H1 (cell line): Measurements from ENCODE around the gene PLXND1. TPM values are rescaled to one million over a fixed set of nuclear protein-coding genes. Genes with fewer than 3 reads are reported as not detected.
A peak's percentile ranks its signal among the peaks of the same experiment; 100 is the strongest.

Experiments used
- CTCF ChIA-PET: fragments of 300-600 bp; sonication (Branson Sonifier 250); formaldehyde crosslinking; loops from one replicate; lab custom pipeline; 2021; ENCODE audit not compliant: partially characterized antibody; lab: Charles Lee
- POLR2A ChIA-PET: fragments of 300-600 bp; sonication (Branson Sonifier 250); formaldehyde crosslinking; loops from one replicate; lab custom pipeline; 2021; ENCODE audit warnings: inconsistent platforms; ENCODE audit not compliant: partially characterized antibody; lab: Charles Lee
- DNase-seq, 2 experiments: peaks; one replicate each; pipeline versions ENCODE4 v3.0.0 to v3.0.0-alpha.2; 2010 to 2022; ENCODE audit warnings: low spot score in 2 of 2, low read depth in 1 of 2, mixed read lengths in 1 of 2
- FAIRE-seq: peaks from 2 replicates; lab custom pipeline; 2011; peaks lifted over from hg19 to GRCh38; lab: Jason Lieb, UNC
- H2AFZ ChIP-seq: 2 replicates; pipeline ENCODE4 v1.8.1; 2012; ENCODE audit warnings: low read length, inconsistent platforms
- H2AK5ac ChIP-seq: 2 replicates; pipeline ENCODE4 v1.6.1; 2013; ENCODE audit warnings: low read depth, low read length
- H2BK120ac ChIP-seq: replicated peaks from 2 replicates; pipeline ENCODE3; 2013; ENCODE audit warnings: low read depth, low read length, inconsistent platforms
- H2BK12ac ChIP-seq: 2 replicates; pipeline ENCODE4 v1.6.1; 2013; ENCODE audit warnings: low read depth, low read length
- H2BK15ac ChIP-seq: 2 replicates; pipeline ENCODE4 v1.6.1; 2013; ENCODE audit warnings: low read length
- H2BK20ac ChIP-seq: 2 replicates; pipeline ENCODE4 v1.6.1; 2013; ENCODE audit warnings: low read length
- H2BK5ac ChIP-seq: 2 replicates; pipeline ENCODE4 v1.6.1; 2013; ENCODE audit warnings: low read depth, low read length
- H3K14ac ChIP-seq: 2 replicates; pipeline ENCODE4 v1.6.1; 2013; ENCODE audit warnings: inconsistent platforms; ENCODE audit not compliant: insufficient read length
- H3K18ac ChIP-seq: 2 replicates; pipeline ENCODE4 v1.6.1; 2013; ENCODE audit warnings: low read length; ENCODE audit errors: extremely low read depth
- H3K23ac ChIP-seq: 2 replicates; pipeline ENCODE4 v1.6.1; 2013; ENCODE audit warnings: inconsistent platforms; ENCODE audit not compliant: insufficient read length
- H3K23me2 ChIP-seq: 2 replicates; pipeline ENCODE4 v1.6.1; 2013; ENCODE audit warnings: low read depth, low read length
- H3K27ac ChIP-seq: 2 replicates; pipeline ENCODE4 v1.6.1; 2011; ENCODE audit warnings: low read depth, low read length, inconsistent platforms
- H3K27me3 ChIP-seq, 4 experiments: replicated peaks in 1 of 4; 1 replicate in 1 of 4; 2 replicates in 3 of 4; pipeline versions ENCODE4 v1.6.1 to v1.8.1; 2011 to 2013; ENCODE audit warnings: low read length in 3 of 4, mild to moderate bottlenecking in 3 of 4, inconsistent platforms in 2 of 4, mixed read lengths in 2 of 4, moderate library complexity in 1 of 4; ENCODE audit not compliant: control insufficient read depth in 3 of 4, insufficient read depth in 3 of 4; ENCODE audit errors: extremely low read depth in 1 of 4
- H3K36me3 ChIP-seq, 4 experiments: 2 replicates each; pipeline versions ENCODE4 v1.6.1 to v1.8.1; 2011 to 2013; ENCODE audit warnings: mild to moderate bottlenecking in 4 of 4, low read length in 3 of 4, moderate library complexity in 2 of 4, control low read depth in 1 of 4, inconsistent platforms in 1 of 4; ENCODE audit not compliant: insufficient read depth in 4 of 4, control insufficient read depth in 2 of 4
- H3K4ac ChIP-seq: replicated peaks from 2 replicates; pipeline ENCODE3; 2013; ENCODE audit warnings: low read length, low read depth, mixed read lengths, inconsistent platforms; ENCODE audit not compliant: insufficient read length
- H3K4me1 ChIP-seq, 4 experiments: replicated peaks in 1 of 4; 1 replicate in 1 of 4; 2 replicates in 3 of 4; pipeline versions ENCODE4 v1.6.1 to v1.8.1; 2011 to 2013; ENCODE audit warnings: low read length in 3 of 4, inconsistent platforms in 2 of 4, mixed read lengths in 1 of 4; ENCODE audit not compliant: insufficient read depth in 4 of 4, control insufficient read depth in 3 of 4
- H3K4me2 ChIP-seq, 2 experiments: 2 replicates each; pipeline versions ENCODE4 v1.6.1 to v1.8.1; 2011 to 2013; ENCODE audit warnings: low read depth in 2 of 2, low read length in 2 of 2, control low read depth in 1 of 2, inconsistent platforms in 1 of 2, mild to moderate bottlenecking in 1 of 2; ENCODE audit not compliant: insufficient read depth in 1 of 2
- H3K4me3 ChIP-seq, 4 experiments: fragments of 200-600, 300-600 bp in 1 of 4; sonication (generic), shearing (Covaris generic), sonication (Bioruptor Twin) in 1 of 4; 2 replicates each; pipeline versions ENCODE4 v1.5.1 to v1.8.1; 2011 to 2016; ENCODE audit warnings: low read length in 4 of 4, low read depth in 3 of 4, control low read depth in 2 of 4, inconsistent platforms in 2 of 4, mild to moderate bottlenecking in 2 of 4, mixed read lengths in 1 of 4, moderate library complexity in 1 of 4; ENCODE audit not compliant: insufficient read depth in 2 of 4; ENCODE audit errors: extremely low read depth in 1 of 4
- H3K56ac ChIP-seq: replicated peaks from 2 replicates; pipeline ENCODE3; 2013; ENCODE audit warnings: low read depth, mild to moderate bottlenecking, mixed read lengths, low read length, inconsistent platforms; ENCODE audit not compliant: insufficient read length
- H3K79me1 ChIP-seq: 2 replicates; pipeline ENCODE4 v1.6.1; 2013; ENCODE audit warnings: low read depth, low read length, control low read depth
- H3K79me2 ChIP-seq, 2 experiments: 2 replicates each; pipeline versions ENCODE4 v1.6.1 to v1.8.1; 2012 to 2013; ENCODE audit warnings: low read length in 2 of 2, mild to moderate bottlenecking in 2 of 2, inconsistent platforms in 1 of 2; ENCODE audit not compliant: insufficient read depth in 2 of 2, control insufficient read depth in 1 of 2
- H3K9ac ChIP-seq, 4 experiments: replicated peaks in 1 of 4; 1 replicate in 1 of 4; 2 replicates in 3 of 4; pipeline versions ENCODE4 v1.6.1 to v1.8.1; 2011 to 2013; ENCODE audit warnings: low read depth in 3 of 4, low read length in 3 of 4, control low read depth in 2 of 4, mild to moderate bottlenecking in 2 of 4, moderate library complexity in 2 of 4, inconsistent platforms in 1 of 4; ENCODE audit errors: extremely low read depth in 1 of 4
- H3K9me3 ChIP-seq, 2 experiments: 2 replicates each; pipeline versions ENCODE4 v1.6.1 to v1.8.1; 2012 to 2013; ENCODE audit warnings: mild to moderate bottlenecking in 2 of 2, moderate library complexity in 2 of 2, control low read depth in 1 of 2, inconsistent platforms in 1 of 2, low read depth in 1 of 2, low read length in 1 of 2, mixed read lengths in 1 of 2; ENCODE audit not compliant: insufficient read depth in 2 of 2
- H4K20me1 ChIP-seq, 2 experiments: replicated peaks in 1 of 2; 2 replicates each; pipeline versions ENCODE3 to v1.8.1; 2011 to 2013; ENCODE audit warnings: inconsistent platforms in 2 of 2, low read length in 2 of 2, mild to moderate bottlenecking in 1 of 2; ENCODE audit not compliant: insufficient read depth in 2 of 2, control insufficient read depth in 1 of 2
- H4K5ac ChIP-seq: 2 replicates; pipeline ENCODE4 v1.6.1; 2013; ENCODE audit warnings: low read length, low read depth, mixed read lengths, inconsistent platforms; ENCODE audit not compliant: insufficient read length
- H4K8ac ChIP-seq: 2 replicates; pipeline ENCODE4 v1.8.0; 2013; ENCODE audit warnings: mild to moderate bottlenecking, moderate library complexity, low read length, inconsistent platforms; ENCODE audit not compliant: insufficient read depth; ENCODE audit errors: extremely low read depth
- H4K91ac ChIP-seq: replicated peaks from 2 replicates; pipeline ENCODE3; 2013; ENCODE audit warnings: low read length, mixed read lengths, inconsistent platforms; ENCODE audit not compliant: insufficient read length
- CEBPB ChIP-seq: IDR thresholded peaks from 2 replicates; pipeline ENCODE4 v1.6.1; 2012; ENCODE audit warnings: low read depth, low read length
- MAX ChIP-seq: IDR thresholded peaks from 2 replicates; pipeline ENCODE4 v1.6.1; 2012; ENCODE audit warnings: inconsistent platforms
- SAP30 ChIP-seq: fragments of 300-600 bp; sonication (generic); IDR thresholded peaks from 2 replicates; pipeline ENCODE4 v1.7.1; 2012; ENCODE audit warnings: low read length, moderate library complexity, mild to moderate bottlenecking, inconsistent platforms; ENCODE audit not compliant: insufficient read depth, insufficient replicate concordance
- SIRT6 ChIP-seq: IDR thresholded peaks from one replicate; pipeline ENCODE4 v1.7.1; 2012; ENCODE audit warnings: low read length, inconsistent platforms
- SP1 ChIP-seq: IDR thresholded peaks from 2 replicates; pipeline ENCODE4 v1.6.1; 2011; ENCODE audit warnings: low read depth, low read length
- WGBS, 2 experiments: shearing (Covaris generic) in 1 of 2; methylation state at CpG; one replicate each; pipeline versions ENCODE4 v1.1.6 to v1.1.7; 2013 to 2015; ENCODE audit warnings: low lambda C conversion rate in 2 of 2, mixed read lengths in 2 of 2, inconsistent platforms in 1 of 2, low coverage in 1 of 2, missing lambda C conversion rate in 1 of 2; ENCODE audit not compliant: insufficient replicate concordance in 2 of 2, insufficient coverage in 1 of 2, insufficient read length in 1 of 2; ENCODE audit errors: extremely low coverage in 1 of 2, missing lambda C conversion rate in 1 of 2; 5-methylcytosine and 5-hydroxymethylcytosine counted together
- polyA plus RNA-seq, 7 experiments: library from polyadenylated mRNA; depleted of rRNA in 3 of 7; stranded (reverse) in 5 of 7; unstranded in 2 of 7; fragments of >200 nt in 5 of 7; fragments of 200-250 nt in 2 of 7; gene quantifications; 1 replicate in 5 of 7; 2 replicates in 1 of 7; 4 replicates in 1 of 7; pipeline versions ENCODE4 v1.2.1 to v1.2.3, GENCODE V29; 2011 to 2013; ENCODE audit warnings: missing spikeins in 2 of 7, mixed read lengths in 2 of 7
- total RNA-seq: library from RNA; stranded (reverse); fragmentation: NEBNext Ultra II Directional; extraction: Animal tissue kit (Norgen Biotek cat#: 25700); gene quantifications from 2 replicates; pipeline ENCODE4 v1.2.1, GENCODE V29; 2021

The PLXND1 gene
- total and polyA plus RNA-seq, 2 of the 8 experiments (the other 6 are each of a cell fraction or from before 2014, with no cell fraction given): 17.7 to 66.4 TPM

- Histone ChIP-seq H2BK12ac (peak overlapping the region; percentile 97; the same call in 1 of the 2 replicates), H4K91ac (peak overlapping the region; percentile 73), H3K14ac (no peak overlapping the region), H3K27ac (no peak overlapping the region), H4K8ac (peak overlapping the region; percentile 63; the same call in 1 of the 2 replicates), H3K56ac (peak overlapping the region; percentile 35), H3K23me2 (peaks cover 23% of the 10 kb centered on the region; the same call in 1 of the 2 replicates), H3K23ac (no peak overlapping the region), H3K27me3 (peaks cover 7 to 31% (median 22%) of the 10 kb centered on the region in 4 experiments; a peak in 6 of 7 replicates), H3K4me3 (peak overlapping the region; percentile 46 to 63 (median 62)), H2AK5ac (no peak overlapping the region), H3K9ac (peak overlapping the region in 2 of 4 experiments; percentile 26 to 29; a peak in 3 of 7 replicates), H2BK120ac (no peak overlapping the region), H3K4ac (peak overlapping the region; percentile 41), H2BK15ac (peak overlapping the region; percentile 16; the same call in 1 of the 2 replicates), H3K18ac (peak overlapping the region; percentile 88), H3K4me2 (peak overlapping the region; percentile 75 to 91), H3K36me3 (no peaks in the 10 kb centered on the region; a peak in 1 of 8 replicates), H2AFZ (no peak overlapping the region), H4K20me1 (peaks cover 5 to 20% of the 10 kb centered on the region in 2 experiments), H3K4me1 (peaks cover 4 to 53% (median 40%) of the 10 kb centered on the region in 4 experiments), H2BK20ac (no peak overlapping the region), H3K9me3 (no peaks in the 10 kb centered on the region), H3K79me1 (no peaks in the 10 kb centered on the region), H4K5ac (no peak overlapping the region), H3K79me2 (peaks cover 4 to 11% of the 10 kb centered on the region in 2 experiments; a peak in 1 of 4 replicates), H2BK5ac (no peak overlapping the region)
- FAIRE-seq (no peak), DNase-seq (no peak)
- POLR2A ChIA-PET: interaction anchor here (1.2 to 4.5 kb wide), 7 partner anchors 9 to 104 kb away, joined by 3 to 17 read pairs (median 4); no protein-coding TSS in a partner anchor
- CTCF ChIA-PET: interaction anchor here (0.7 to 1.6 kb wide), 11 partner anchors 10 to 121 kb away, joined by 3 to 9 read pairs (median 4); no protein-coding TSS in a partner anchor
- 2% methylated on average over 35 of the region's 98 CpGs; no CpG with 5 or more reads in 1 of the 2 experiments for WGBS, 2 experiments
- TF ChIP-seq SIRT6 (no peak), CEBPB (no peak), SP1 (no peak), SAP30 (no peak), MAX (peak; percentile 36; the same call in 1 of the 2 replicates)
Observed at GRCh38 chr3:129605922-129606635, 397 bp downstream of the PLXND1 start.
